GM12878 (cell line): ENCODE results near the gene KDM4D. TPM values are rescaled to one million over a fixed set of nuclear protein-coding genes. Genes with fewer than 3 reads are reported as not detected.

Experiments used
- polyA plus RNA-seq, 11 experiments: library from polyadenylated mRNA; depleted of rRNA in 4 of 11; unstranded in 6 of 11; stranded (reverse) in 5 of 11; fragments of >200 nt; fragmentation: Nextera tagmentation in 4 of 11; fragmentation: Illumina TruSeq in 1 of 11; extraction: Ambion mirVana in 4 of 11; extraction: Trizol in 1 of 11; gene quantifications; 1 replicate in 1 of 11; 2 replicates in 10 of 11; pipeline versions ENCODE4 v1.2.1 to v1.2.3, GENCODE V29; 2011 to 2016; ENCODE audit warnings: inconsistent platforms in 2 of 11, missing spikeins in 2 of 11, low read depth in 1 of 11
- total RNA-seq, 4 experiments: library from RNA; depleted of rRNA in 3 of 4; stranded (reverse); fragments of >200 nt in 3 of 4; fragmentation: Illumina TruSeq in 1 of 4; extraction: Trizol in 1 of 4; gene quantifications; 2 replicates each; pipeline versions ENCODE4 v1.2.1 to v1.2.3, GENCODE V29; 2013 to 2021

KDM4D gene
- total and polyA plus RNA-seq, 10 of the 15 experiments (the other 5 are each of a cell fraction or from before 2014, with no cell fraction given), result 0.63 to 2.6 (median 1.3) TPM

Other genes with a start within 250 kb of the KDM4D start
- under 0.01 TPM in 1 of 2 replicates, not detected in the other for gene AMOTL1, start 205.4 kb upstream of the KDM4D start, total RNA-seq (2014; rRNA removed)
- not detected in 2 replicates for gene AMOTL1, start 205.4 kb upstream of the KDM4D start, total RNA-seq (2014; rRNA removed; fragmentation: Illumina TruSeq; extraction: Trizol)
- gene AMOTL1, start 205.4 kb upstream of the KDM4D start, total RNA-seq (2021), result 0.11 and 0.41 TPM in 2 replicates
- 0.01 TPM in 2 replicates for gene AMOTL1, start 205.4 kb upstream of the KDM4D start, polyA plus RNA-seq (2011; rRNA removed)
- not detected in 2 replicates for gene AMOTL1, start 205.4 kb upstream of the KDM4D start, polyA plus RNA-seq (2014; fragmentation: Illumina TruSeq; extraction: Trizol)
- gene AMOTL1, start 205.4 kb upstream of the KDM4D start, polyA plus RNA-seq (2014; fragmentation: Nextera tagmentation; extraction: Ambion mirVana), result not detected
- gene AMOTL1, start 205.4 kb upstream of the KDM4D start, polyA plus RNA-seq (2014; rRNA removed), result not detected in 2 replicates
- gene AMOTL1, start 205.4 kb upstream of the KDM4D start, polyA plus RNA-seq (2016; fragmentation: Nextera tagmentation; extraction: Ambion mirVana), result not detected
- 45.9 and 51.8 TPM in 2 replicates for gene CWC15, start 153 bp upstream of the KDM4D start, total RNA-seq (2014; rRNA removed)
- gene CWC15, start 153 bp upstream of the KDM4D start, total RNA-seq (2014; rRNA removed; fragmentation: Illumina TruSeq; extraction: Trizol), result 71.7 and 75.9 TPM in 2 replicates
- 54.2 and 58.1 TPM in 2 replicates for gene CWC15, start 153 bp upstream of the KDM4D start, total RNA-seq (2021)
- 68.4 and 108 TPM in 2 replicates for gene CWC15, start 153 bp upstream of the KDM4D start, polyA plus RNA-seq (2011; rRNA removed)
- gene CWC15, start 153 bp upstream of the KDM4D start, polyA plus RNA-seq (2014; fragmentation: Illumina TruSeq; extraction: Trizol), result 78.5 and 107 TPM in 2 replicates
- 100 to 1,000 TPM; 122 to 142 TPM for gene CWC15, start 153 bp upstream of the KDM4D start, polyA plus RNA-seq (2014; fragmentation: Nextera tagmentation; extraction: Ambion mirVana)
- 35.8 and 43.3 TPM in 2 replicates for gene CWC15, start 153 bp upstream of the KDM4D start, polyA plus RNA-seq (2014; rRNA removed)
- 10 to 100 TPM; 80.9 to 94.0 TPM for gene CWC15, start 153 bp upstream of the KDM4D start, polyA plus RNA-seq (2016; fragmentation: Nextera tagmentation; extraction: Ambion mirVana)
- not detected in 2 replicates for gene KDM4E, start 51.5 kb downstream of the KDM4D start, total RNA-seq (2014; rRNA removed)
- gene KDM4E, start 51.5 kb downstream of the KDM4D start, total RNA-seq (2014; rRNA removed; fragmentation: Illumina TruSeq; extraction: Trizol), result not detected in 2 replicates
- gene KDM4E, start 51.5 kb downstream of the KDM4D start, total RNA-seq (2021), result not detected in 2 replicates
- gene KDM4E, start 51.5 kb downstream of the KDM4D start, polyA plus RNA-seq (2011; rRNA removed), result not detected in 2 replicates
- not detected in 2 replicates for gene KDM4E, start 51.5 kb downstream of the KDM4D start, polyA plus RNA-seq (2014; fragmentation: Illumina TruSeq; extraction: Trizol)
- gene KDM4E, start 51.5 kb downstream of the KDM4D start, polyA plus RNA-seq (2014; fragmentation: Nextera tagmentation; extraction: Ambion mirVana), result not detected
- not detected in 2 replicates for gene KDM4E, start 51.5 kb downstream of the KDM4D start, polyA plus RNA-seq (2014; rRNA removed)
- gene KDM4E, start 51.5 kb downstream of the KDM4D start, polyA plus RNA-seq (2016; fragmentation: Nextera tagmentation; extraction: Ambion mirVana), result not detected
- not detected in 2 replicates for gene KDM4F, start 75.7 kb downstream of the KDM4D start, total RNA-seq (2014; rRNA removed)
- not detected in 2 replicates for gene KDM4F, start 75.7 kb downstream of the KDM4D start, total RNA-seq (2014; rRNA removed; fragmentation: Illumina TruSeq; extraction: Trizol)
- not detected in 2 replicates for gene KDM4F, start 75.7 kb downstream of the KDM4D start, total RNA-seq (2021)
- not detected in 2 replicates for gene KDM4F, start 75.7 kb downstream of the KDM4D start, polyA plus RNA-seq (2011; rRNA removed)
- not detected in 2 replicates for gene KDM4F, start 75.7 kb downstream of the KDM4D start, polyA plus RNA-seq (2014; fragmentation: Illumina TruSeq; extraction: Trizol)
- gene KDM4F, start 75.7 kb downstream of the KDM4D start, polyA plus RNA-seq (2014; fragmentation: Nextera tagmentation; extraction: Ambion mirVana), result not detected
- not detected in 2 replicates for gene KDM4F, start 75.7 kb downstream of the KDM4D start, polyA plus RNA-seq (2014; rRNA removed)
- gene KDM4F, start 75.7 kb downstream of the KDM4D start, polyA plus RNA-seq (2016; fragmentation: Nextera tagmentation; extraction: Ambion mirVana), result not detected
- 13.2 and 14.2 TPM in 2 replicates for gene SRSF8, start 93.2 kb downstream of the KDM4D start, total RNA-seq (2014; rRNA removed)
- gene SRSF8, start 93.2 kb downstream of the KDM4D start, total RNA-seq (2014; rRNA removed; fragmentation: Illumina TruSeq; extraction: Trizol), result 15.3 and 19.5 TPM in 2 replicates
- 28.1 and 30.1 TPM in 2 replicates for gene SRSF8, start 93.2 kb downstream of the KDM4D start, total RNA-seq (2021)
- 41.5 and 48.3 TPM in 2 replicates for gene SRSF8, start 93.2 kb downstream of the KDM4D start, polyA plus RNA-seq (2011; rRNA removed)
- 29.0 and 40.5 TPM in 2 replicates for gene SRSF8, start 93.2 kb downstream of the KDM4D start, polyA plus RNA-seq (2014; fragmentation: Illumina TruSeq; extraction: Trizol)
- 10 to 100 TPM; 15.3 to 24.4 TPM for gene SRSF8, start 93.2 kb downstream of the KDM4D start, polyA plus RNA-seq (2014; fragmentation: Nextera tagmentation; extraction: Ambion mirVana)
- 24.8 and 25.2 TPM in 2 replicates for gene SRSF8, start 93.2 kb downstream of the KDM4D start, polyA plus RNA-seq (2014; rRNA removed)
- 10 to 100 TPM; 36.3 to 43.1 TPM for gene SRSF8, start 93.2 kb downstream of the KDM4D start, polyA plus RNA-seq (2016; fragmentation: Nextera tagmentation; extraction: Ambion mirVana)
- 15.4 and 17.9 TPM in 2 replicates for gene ENDOD1, start 116.1 kb downstream of the KDM4D start, total RNA-seq (2014; rRNA removed)
- 14.8 and 15.1 TPM in 2 replicates for gene ENDOD1, start 116.1 kb downstream of the KDM4D start, total RNA-seq (2014; rRNA removed; fragmentation: Illumina TruSeq; extraction: Trizol)
- 14.2 and 14.9 TPM in 2 replicates for gene ENDOD1, start 116.1 kb downstream of the KDM4D start, total RNA-seq (2021)
- 28.8 and 30.0 TPM in 2 replicates for gene ENDOD1, start 116.1 kb downstream of the KDM4D start, polyA plus RNA-seq (2011; rRNA removed)
- 13.8 and 16.9 TPM in 2 replicates for gene ENDOD1, start 116.1 kb downstream of the KDM4D start, polyA plus RNA-seq (2014; fragmentation: Illumina TruSeq; extraction: Trizol)
- 1 to 10 TPM; 6.0 to 6.4 TPM for gene ENDOD1, start 116.1 kb downstream of the KDM4D start, polyA plus RNA-seq (2014; fragmentation: Nextera tagmentation; extraction: Ambion mirVana)
- 9.0 and 9.5 TPM in 2 replicates for gene ENDOD1, start 116.1 kb downstream of the KDM4D start, polyA plus RNA-seq (2014; rRNA removed)
- 10 to 100 TPM; 10.2 to 10.4 TPM for gene ENDOD1, start 116.1 kb downstream of the KDM4D start, polyA plus RNA-seq (2016; fragmentation: Nextera tagmentation; extraction: Ambion mirVana)